Smooth muscle cell (in vitro differentiated cells): ENCODE results near the gene KLHDC8B. TPM values are rescaled to one million over a fixed set of nuclear protein-coding genes. Genes with fewer than 3 reads are reported as not detected.

ENCODE experiments used
- DNase-seq: peaks from one replicate; lab custom pipeline; 2025; ENCODE audit not compliant: unreplicated experiment; lab: John Stamatoyannopoulos, UW
- H2AFZ ChIP-seq: fragments of 200-600 bp; sonication (generic); 2 replicates; pipeline ENCODE4 v1.6.0; 2016; ENCODE audit warnings: antibody characterized with exemption, low read depth, mild to moderate bottlenecking
- H3F3A ChIP-seq: fragments of 200-600 bp; sonication (generic); 2 replicates; pipeline ENCODE4 v1.6.0; 2017; ENCODE audit warnings: antibody characterized with exemption, low read depth
- H3K27ac ChIP-seq: fragments of 200-600 bp; sonication (generic); 2 replicates; pipeline ENCODE4 v1.5.1; 2016; ENCODE audit warnings: low read depth, mild to moderate bottlenecking
- H3K27me3 ChIP-seq: fragments of 200-600 bp; sonication (generic); 2 replicates; pipeline ENCODE4 v1.6.1; 2016; ENCODE audit warnings: low read depth, mild to moderate bottlenecking
- H3K36me3 ChIP-seq: fragments of 200-600 bp; sonication (generic); 2 replicates; pipeline ENCODE4 v1.5.1; 2016; ENCODE audit warnings: low read depth
- H3K4me1 ChIP-seq: fragments of 200-600 bp; sonication (generic); 2 replicates; pipeline ENCODE4 v1.5.1; 2016; ENCODE audit warnings: low read depth
- H3K4me2 ChIP-seq: fragments of 200-600 bp; sonication (generic); 2 replicates; pipeline ENCODE4 v1.6.0; 2016; ENCODE audit warnings: mild to moderate bottlenecking
- H3K4me3 ChIP-seq: fragments of 200-600 bp; sonication (generic); 2 replicates; pipeline ENCODE4 v1.5.1; 2016; ENCODE audit warnings: mild to moderate bottlenecking
- H3K79me2 ChIP-seq: fragments of 200-600 bp; sonication (generic); 2 replicates; pipeline ENCODE4 v1.6.0; 2016; ENCODE audit warnings: low read depth, mild to moderate bottlenecking
- H3K9ac ChIP-seq: fragments of 200-600 bp; sonication (generic); 2 replicates; pipeline ENCODE4 v1.6.0; 2016; ENCODE audit warnings: low read depth
- H3K9me3 ChIP-seq: fragments of 200-600 bp; sonication (generic); replicated peaks from 2 replicates; pipeline ENCODE4 v1.5.1; 2016; ENCODE audit warnings: low read depth
- H4K20me1 ChIP-seq: fragments of 200-600 bp; sonication (generic); 2 replicates; pipeline ENCODE4 v1.6.0; 2016; ENCODE audit warnings: low read depth
- CTCF ChIP-seq: fragments of 200-600 bp; sonication (generic); IDR thresholded peaks from 2 replicates; pipeline ENCODE4 v1.5.1; 2017; ENCODE audit warnings: borderline replicate concordance, mild to moderate bottlenecking, antibody characterized with exemption; ENCODE audit not compliant: insufficient read depth, poor library complexity, severe bottlenecking
- WGBS: methylation state at CpG from one replicate; pipeline ENCODE4 v1.1.7; 2016; ENCODE audit warnings: low lambda C conversion rate; 5-methylcytosine and 5-hydroxymethylcytosine counted together
- polyA plus RNA-seq: library from polyadenylated mRNA; unstranded; fragments of >200 nt; fragmentation: Nextera tagmentation; extraction: Ambion mirVana; gene quantifications from 2 replicates; pipeline ENCODE4 v1.2.1, GENCODE V29; 2016
- total RNA-seq: library from RNA; depleted of rRNA; stranded (reverse); fragments of >200 nt; gene quantifications from 2 replicates; pipeline ENCODE4 v1.2.3, GENCODE V29; 2014

KLHDC8B gene
- total and polyA plus RNA-seq, 2 experiments from 2014 or later = 22.5 to 42.1 TPM

DNA sequence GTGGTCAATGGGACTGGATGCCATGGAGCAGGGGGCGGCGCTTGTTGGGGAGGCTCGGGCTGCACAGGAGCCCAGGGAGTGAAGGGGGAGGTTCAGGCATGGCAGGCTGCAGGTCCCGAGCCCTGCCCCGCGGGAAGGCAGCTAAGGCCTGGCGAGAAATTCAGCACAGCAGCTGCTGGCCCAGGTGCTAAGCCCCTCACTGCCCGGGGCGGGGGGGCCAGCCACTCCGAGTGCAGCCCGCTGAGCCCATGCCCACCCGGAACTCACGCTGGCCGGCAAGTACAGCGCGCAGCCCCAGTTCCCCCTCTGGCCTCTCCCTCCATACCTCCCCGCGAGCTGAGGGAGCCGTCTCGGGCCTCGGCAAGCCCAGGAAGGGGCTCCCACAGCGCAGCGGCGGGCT, 11.3 kb downstream of the KLHDC8B start:
- DNase-seq = no peak
- Histone ChIP-seq H3K36me3 (no peaks in the 10 kb centered on the region), H3K27ac (no peak overlapping the region), H4K20me1 (no peaks in the 10 kb centered on the region), H3K27me3 (no peaks in the 10 kb centered on the region), H2AFZ (no peak overlapping the region), H3K9ac (no peak overlapping the region), H3K4me3 (no peak overlapping the region), H3K79me2 (no peaks in the 10 kb centered on the region), H3K4me2 (no peak overlapping the region), H3F3A (no peaks in the 10 kb centered on the region), H3K4me1 (no peaks in the 10 kb centered on the region), H3K9me3 (no peaks in the 10 kb centered on the region)
- no peak for TF ChIP-seq CTCF
- WGBS = 94% methylated on average over 19 of the region's 24 CpGs

DNA sequence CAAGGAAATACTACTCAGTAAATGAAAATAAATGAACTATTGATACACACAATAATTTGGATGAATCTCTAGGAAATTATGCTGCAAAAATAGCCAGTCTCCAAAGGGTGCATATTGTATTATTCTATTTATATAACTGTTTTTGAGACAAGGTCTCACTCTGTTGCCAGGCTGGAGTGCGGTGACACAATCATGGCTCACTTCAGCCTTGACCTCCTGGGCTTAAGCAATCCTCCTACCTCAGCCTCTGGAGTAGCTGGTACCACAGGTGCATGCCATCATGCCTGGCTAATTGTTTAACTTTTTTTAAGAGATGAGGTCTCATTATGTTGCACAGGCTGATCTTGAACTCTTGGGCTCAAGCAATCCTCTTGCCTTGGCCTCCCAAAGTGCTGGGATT, 12.5 kb downstream of the KLHDC8B start:
- 90% methylated on average over 1 of the region's 1 CpG for WGBS
- DNase-seq = no peak
- Histone ChIP-seq H3K27me3 (no peaks in the 10 kb centered on the region), H2AFZ (no peak overlapping the region), H3K36me3 (no peaks in the 10 kb centered on the region), H3K79me2 (no peaks in the 10 kb centered on the region), H4K20me1 (no peaks in the 10 kb centered on the region), H3K27ac (no peak overlapping the region), H3K4me1 (no peaks in the 10 kb centered on the region), H3K4me3 (no peak overlapping the region), H3F3A (no peaks in the 10 kb centered on the region), H3K9me3 (no peaks in the 10 kb centered on the region), H3K9ac (no peak overlapping the region), H3K4me2 (no peak overlapping the region)
- TF ChIP-seq CTCF = no peak

DNA sequence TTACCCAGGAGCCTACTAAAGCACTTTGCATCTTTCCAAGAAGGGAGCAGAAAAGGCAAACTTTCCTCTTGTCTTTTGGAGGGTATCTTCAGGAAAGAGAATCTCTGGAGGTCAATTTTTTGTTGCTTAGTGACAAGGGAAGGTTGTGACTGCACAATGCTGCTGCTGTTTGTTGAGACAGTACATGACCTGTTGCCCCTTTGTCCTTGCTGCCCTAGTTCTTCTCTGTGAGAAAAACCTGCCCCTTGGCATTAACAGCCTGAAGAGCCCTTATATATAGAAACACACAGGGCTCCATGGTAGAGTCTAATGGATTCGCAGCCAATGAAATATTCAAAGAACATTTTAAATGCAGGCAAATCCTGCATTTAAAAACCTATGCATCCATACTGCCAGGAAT, 20.3 kb downstream of the KLHDC8B start:
- no peak overlapping the region for H3K4me2 ChIP-seq
- H3K9ac ChIP-seq = no peak overlapping the region
- no peaks in the 10 kb centered on the region for H3K4me1 ChIP-seq
- no peaks in the 10 kb centered on the region for H3K79me2 ChIP-seq
- no peaks in the 10 kb centered on the region for H4K20me1 ChIP-seq
- no peaks in the 10 kb centered on the region for H3F3A ChIP-seq
- no peak overlapping the region for H2AFZ ChIP-seq
- no peaks in the 10 kb centered on the region for H3K9me3 ChIP-seq
- H3K27ac ChIP-seq = no peak overlapping the region
- TF ChIP-seq CTCF = no peak
- DNase-seq = no peak
- no peaks in the 10 kb centered on the region for H3K27me3 ChIP-seq
- no peak overlapping the region for H3K4me3 ChIP-seq
- H3K36me3 ChIP-seq = no peaks in the 10 kb centered on the region
- 85% methylated on average over 1 of the region's 1 CpG for WGBS

DNA sequence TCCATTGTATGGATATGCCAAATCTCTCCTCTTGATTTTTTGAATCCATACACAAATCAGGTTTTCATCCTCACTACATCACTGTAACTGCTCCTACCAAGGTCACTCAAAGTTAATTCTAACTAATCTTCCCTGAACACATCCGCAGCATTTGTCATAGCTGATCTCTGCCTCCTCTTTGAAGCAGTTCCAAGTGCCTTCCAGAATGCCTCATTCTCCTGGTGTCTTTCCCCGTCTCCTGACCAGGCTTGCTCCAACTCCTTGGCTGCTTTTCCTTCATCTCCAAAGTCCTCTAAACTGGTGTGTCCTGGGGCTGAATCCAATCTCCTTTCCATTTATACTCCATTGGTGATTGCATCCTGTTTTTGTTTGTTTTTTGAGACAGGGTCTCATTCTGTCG, 26.8 kb downstream of the KLHDC8B start:
- WGBS = 81% methylated on average over 3 of the region's 3 CpGs
- H3K27me3 ChIP-seq = no peaks in the 10 kb centered on the region
- TF ChIP-seq CTCF = no peak

More for the DNA sequence above, 26.8 kb downstream of the KLHDC8B start:
- Histone ChIP-seq H3K4me1 (no peaks in the 10 kb centered on the region), H3K9me3 (no peaks in the 10 kb centered on the region), H3K4me2 (no peak overlapping the region), H3K27ac (no peak overlapping the region), H2AFZ (no peak overlapping the region), H3F3A (no peaks in the 10 kb centered on the region), H3K9ac (no peak overlapping the region), H3K4me3 (no peak overlapping the region), H4K20me1 (no peaks in the 10 kb centered on the region), H3K79me2 (no peaks in the 10 kb centered on the region), H3K36me3 (no peaks in the 10 kb centered on the region)
- DNase-seq = no peak
